HepG2 (cell line): ENCODE data around the gene ENG. TPM values are rescaled to one million over a fixed set of nuclear protein-coding genes. Genes with fewer than 3 reads are reported as not detected.

Source experiments
- AGO2 ChIP-seq: fragments of 200-400 bp; formaldehyde crosslinking; optimal IDR thresholded peaks from 2 replicates; pipeline ENCODE3; 2017; ENCODE audit warnings: mild to moderate bottlenecking, low read depth, low read length, moderate library complexity
- BRD4 ChIP-seq: sonication (generic); formaldehyde crosslinking; IDR thresholded peaks from 2 replicates; pipeline ENCODE4 v1.4.0; 2020; ENCODE audit warnings: missing genetic modification reagents
- GTF2F1 ChIP-seq: fragments of 150-350 bp; IDR thresholded peaks from 2 replicates; pipeline ENCODE4 v1.6.1; 2014; ENCODE audit warnings: low read length
- HNRNPK ChIP-seq: fragments of 200-400 bp; formaldehyde crosslinking; IDR thresholded peaks from 2 replicates; pipeline ENCODE4 v1.6.1; 2018; ENCODE audit warnings: low read length, low read depth, moderate library complexity, mild to moderate bottlenecking; ENCODE audit not compliant: poor library complexity, severe bottlenecking
- MED8 ChIP-seq: sonication (generic); formaldehyde crosslinking; IDR thresholded peaks from 2 replicates; pipeline ENCODE4 v1.8.1; 2023; ENCODE audit warnings: mild to moderate bottlenecking, missing genetic modification reagents; ENCODE audit not compliant: insufficient replicate concordance
- MYC ChIP-seq: sonication (generic); formaldehyde crosslinking; IDR thresholded peaks from 2 replicates; pipeline ENCODE4 v1.9.0; 2021; ENCODE audit warnings: missing genetic modification reagents, borderline replicate concordance
- PHF8 ChIP-seq: sonication (generic); formaldehyde crosslinking; IDR thresholded peaks from 2 replicates; pipeline ENCODE4 v1.5.0; 2020; ENCODE audit warnings: missing genetic modification reagents
- POGZ ChIP-seq: sonication (generic); formaldehyde crosslinking; IDR thresholded peaks from 2 replicates; pipeline ENCODE4 v1.4.0; 2020; ENCODE audit warnings: mild to moderate bottlenecking, missing genetic modification reagents
- SMAD1 ChIP-seq: sonication (generic); formaldehyde crosslinking; IDR thresholded peaks from 2 replicates; pipeline ENCODE4 v1.4.0; 2020; ENCODE audit warnings: missing genetic modification reagents, low read depth, mild to moderate bottlenecking, borderline replicate concordance
- SPEN ChIP-seq: sonication (generic); formaldehyde crosslinking; IDR thresholded peaks from 2 replicates; pipeline ENCODE4 v1.5.1; 2020; ENCODE audit warnings: low read depth, mild to moderate bottlenecking, missing genetic modification reagents
- SUZ12 ChIP-seq: fragments of 150-350 bp; IDR thresholded peaks from 2 replicates; pipeline ENCODE4 v1.6.1; 2014; ENCODE audit warnings: low read depth, low read length
- TBX2 ChIP-seq: sonication (generic); formaldehyde crosslinking; IDR thresholded peaks from 2 replicates; pipeline ENCODE4 v1.5.0; 2020; ENCODE audit warnings: missing genetic modification reagents, mild to moderate bottlenecking, borderline replicate concordance
- ZBTB7B ChIP-seq: sonication (generic); formaldehyde crosslinking; IDR thresholded peaks from 2 replicates; pipeline ENCODE4 v1.4.0; 2020; ENCODE audit warnings: missing genetic modification reagents
- ZMYM4 ChIP-seq: sonication (generic); formaldehyde crosslinking; IDR thresholded peaks from 2 replicates; pipeline ENCODE4 v1.8.1; 2023; ENCODE audit warnings: mild to moderate bottlenecking, missing genetic modification reagents
- ZNF20 ChIP-seq: sonication (generic); formaldehyde crosslinking; IDR thresholded peaks from 2 replicates; pipeline ENCODE4 v1.4.0; 2020; ENCODE audit warnings: mild to moderate bottlenecking, moderate library complexity, missing genetic modification reagents
- ZNF253 ChIP-seq: sonication (generic); formaldehyde crosslinking; IDR thresholded peaks from 2 replicates; pipeline ENCODE4 v1.8.0; 2022; ENCODE audit warnings: mild to moderate bottlenecking, missing genetic modification reagents, borderline replicate concordance
- ZNF619 ChIP-seq: sonication (generic); formaldehyde crosslinking; IDR thresholded peaks from 2 replicates; pipeline ENCODE4 v1.4.0; 2020; ENCODE audit warnings: mild to moderate bottlenecking, missing genetic modification reagents
- ZNF768 ChIP-seq: sonication (generic); formaldehyde crosslinking; IDR thresholded peaks from 2 replicates; pipeline ENCODE4 v1.4.0; 2020; ENCODE audit warnings: missing genetic modification reagents
- ZNF891 ChIP-seq: sonication (generic); formaldehyde crosslinking; IDR thresholded peaks from 2 replicates; pipeline ENCODE4 v1.5.0; 2020; ENCODE audit warnings: mild to moderate bottlenecking, missing genetic modification reagents
- polyA plus RNA-seq, 8 experiments: library from polyadenylated mRNA; depleted of rRNA in 3 of 8; stranded (reverse) in 7 of 8; unstranded in 1 of 8; fragments of >200 nt; fragmentation: Illumina TruSeq in 4 of 8; extraction: Trizol in 4 of 8; gene quantifications; 2 replicates each; pipeline versions ENCODE4 v1.2.1 to v1.2.3, GENCODE V29; 2011 to 2016; ENCODE audit warnings: low read depth in 4 of 8, missing spikeins in 1 of 8, mixed read lengths in 1 of 8; ENCODE audit not compliant: insufficient read depth in 1 of 8
- total RNA-seq, 5 experiments: library from RNA; depleted of rRNA; stranded (reverse); fragments of >200 nt; fragmentation: Illumina TruSeq; extraction: Trizol; gene quantifications; 2 replicates each; pipeline ENCODE4 v1.2.3, GENCODE V29; 2016; ENCODE audit warnings: low read depth in 1 of 5
- TF ChIP-seq, protein P1 (sequence below): sonication (generic); formaldehyde crosslinking; IDR thresholded peaks from 2 replicates; pipeline ENCODE4 v1.8.0; 2023; ENCODE audit warnings: mild to moderate bottlenecking, missing genetic modification reagents
- TF ChIP-seq, protein P2 (sequence below): sonication (generic); formaldehyde crosslinking; IDR thresholded peaks from 2 replicates; pipeline ENCODE4 v1.8.1; 2023; ENCODE audit warnings: mild to moderate bottlenecking, moderate library complexity, missing genetic modification reagents
- TF ChIP-seq, protein P3 (sequence below): sonication (generic); formaldehyde crosslinking; conservative IDR thresholded peaks from 2 replicates; pipeline ENCODE4 v1.8.0; 2022; ENCODE audit warnings: mild to moderate bottlenecking, moderate library complexity, missing genetic modification reagents
- TF ChIP-seq, protein P4 (sequence below): sonication (generic); formaldehyde crosslinking; IDR thresholded peaks from 2 replicates; pipeline ENCODE4 v1.4.0; 2020; ENCODE audit warnings: missing genetic modification reagents
- TF ChIP-seq, protein P5 (sequence below): IDR thresholded peaks from 2 replicates; pipeline ENCODE4 v1.6.1; 2012; ENCODE audit warnings: inconsistent platforms
- TF ChIP-seq, protein P6 (sequence below): sonication (generic); formaldehyde crosslinking; IDR thresholded peaks from 2 replicates; pipeline ENCODE4 v1.4.0; 2020; ENCODE audit warnings: missing genetic modification reagents, low read depth, mild to moderate bottlenecking, borderline replicate concordance

The ENG gene
- total and polyA plus RNA-seq, 2 of the 13 experiments (the other 11 are each of a cell fraction or from before 2014, with no cell fraction given): 0.02 to 1.1 TPM

DNA sequence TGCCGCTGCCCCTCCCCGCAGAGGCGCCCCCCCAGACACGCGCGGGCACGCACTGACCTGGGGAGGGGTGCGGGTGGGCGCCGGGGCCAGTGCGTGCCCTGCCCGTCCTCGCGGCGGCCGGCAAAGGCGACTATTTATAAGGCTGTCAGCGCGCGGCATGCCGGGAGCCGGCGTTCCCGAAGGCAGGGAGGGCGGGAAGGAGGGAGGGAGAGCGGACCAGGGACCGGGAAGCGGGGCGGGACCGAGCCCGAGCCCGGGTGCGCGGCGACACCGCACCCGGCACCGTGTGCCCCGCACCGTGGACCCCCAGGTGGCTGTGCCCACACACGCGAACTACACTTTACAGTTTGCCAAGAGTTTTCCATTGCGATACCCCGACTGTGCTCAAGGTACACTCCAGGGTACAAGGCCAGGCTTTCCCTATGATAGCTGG lies 23.1 kb upstream of the ENG start, which contains the start of gene AK1 (continued):
- TF ChIP-seq GTF2F1 (no peak), MED8 (CRISPR knock-in tag) (no peak), ZNF619 (CRISPR knock-in tag) (no peak), AGO2 (peak; percentile 83), HNRNPK (peak; percentile 64), ZNF253 (0 out of 2 replicates have a peak, but pooled peaks have one; percentile 70), ZBTB7B (CRISPR knock-in tag) (peak; percentile 24; the same call in 1 of the 2 replicates), ZMYM4 (peak; percentile 37; the same call in 1 of the 2 replicates), ZNF20 (CRISPR knock-in tag) (no peak), POGZ (CRISPR knock-in tag) (peak; percentile 49; the same call in 1 of the 2 replicates), ZNF891 (CRISPR knock-in tag) (0 out of 2 replicates have a peak, but pooled peaks have one; percentile 35), TBX2 (CRISPR knock-in tag) (0 out of 2 replicates have a peak, but pooled peaks have one; percentile 2), SPEN (CRISPR knock-in tag) (peak; percentile 61; the same call in 1 of the 2 replicates), MYC (CRISPR knock-in tag) (no peak), BRD4 (CRISPR knock-in tag) (no peak), SUZ12 (peak; percentile 23; the same call in 1 of the 2 replicates), PHF8 (peak; percentile 55), SMAD1 (CRISPR knock-in tag) (0 out of 2 replicates have a peak, but pooled peaks have one; percentile 25), ZNF768 (CRISPR knock-in tag) (no peak)
- TF ChIP-seq, protein P1, sequence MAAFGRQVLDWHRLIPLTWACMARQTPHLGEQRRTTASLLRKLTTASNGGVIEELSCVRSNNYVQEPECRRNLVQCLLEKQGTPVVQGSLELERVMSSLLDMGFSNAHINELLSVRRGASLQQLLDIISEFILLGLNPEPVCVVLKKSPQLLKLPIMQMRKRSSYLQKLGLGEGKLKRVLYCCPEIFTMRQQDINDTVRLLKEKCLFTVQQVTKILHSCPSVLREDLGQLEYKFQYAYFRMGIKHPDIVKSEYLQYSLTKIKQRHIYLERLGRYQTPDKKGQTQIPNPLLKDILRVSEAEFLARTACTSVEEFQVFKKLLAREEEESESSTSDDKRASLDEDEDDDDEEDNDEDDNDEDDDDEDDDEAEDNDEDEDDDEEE (CRISPR knock-in tag): no peak
- TF ChIP-seq, protein P2, sequence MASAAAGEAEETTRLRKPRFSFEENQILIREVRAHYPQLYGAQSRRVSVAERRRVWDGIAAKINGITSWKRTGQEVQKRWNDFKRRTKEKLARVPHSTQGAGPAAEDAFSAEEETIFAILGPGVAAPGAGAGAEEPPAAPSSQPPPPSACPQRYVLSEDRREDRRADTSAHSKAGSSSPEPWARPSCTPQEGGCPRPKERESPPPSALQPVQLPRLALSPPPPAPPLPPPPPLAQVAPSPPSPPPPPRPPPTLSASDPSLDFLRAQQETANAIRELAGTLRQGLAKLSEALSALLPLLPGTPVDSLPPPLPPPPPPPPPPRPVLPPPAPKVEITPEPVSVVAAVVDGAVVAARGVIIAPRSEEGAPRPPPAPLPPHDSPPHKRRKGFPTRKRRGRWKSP: peak; percentile 54; the same call in 1 of the 2 replicates
- TF ChIP-seq, protein P3, sequence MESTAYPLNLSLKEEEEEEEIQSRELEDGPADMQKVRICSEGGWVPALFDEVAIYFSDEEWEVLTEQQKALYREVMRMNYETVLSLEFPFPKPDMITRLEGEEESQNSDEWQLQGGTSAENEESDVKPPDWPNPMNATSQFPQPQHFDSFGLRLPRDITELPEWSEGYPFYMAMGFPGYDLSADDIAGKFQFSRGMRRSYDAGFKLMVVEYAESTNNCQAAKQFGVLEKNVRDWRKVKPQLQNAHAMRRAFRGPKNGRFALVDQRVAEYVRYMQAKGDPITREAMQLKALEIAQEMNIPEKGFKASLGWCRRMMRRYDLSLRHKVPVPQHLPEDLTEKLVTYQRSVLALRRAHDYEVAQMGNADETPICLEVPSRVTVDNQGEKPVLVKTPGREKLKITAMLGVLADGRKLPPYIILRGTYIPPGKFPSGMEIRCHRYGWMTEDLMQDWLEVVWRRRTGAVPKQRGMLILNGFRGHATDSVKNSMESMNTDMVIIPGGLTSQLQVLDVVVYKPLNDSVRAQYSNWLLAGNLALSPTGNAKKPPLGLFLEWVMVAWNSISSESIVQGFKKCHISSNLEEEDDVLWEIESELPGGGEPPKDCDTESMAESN (CRISPR knock-in tag): 0 out of 2 replicates have a peak, but pooled peaks have one; percentile 45
- TF ChIP-seq, protein P4, sequence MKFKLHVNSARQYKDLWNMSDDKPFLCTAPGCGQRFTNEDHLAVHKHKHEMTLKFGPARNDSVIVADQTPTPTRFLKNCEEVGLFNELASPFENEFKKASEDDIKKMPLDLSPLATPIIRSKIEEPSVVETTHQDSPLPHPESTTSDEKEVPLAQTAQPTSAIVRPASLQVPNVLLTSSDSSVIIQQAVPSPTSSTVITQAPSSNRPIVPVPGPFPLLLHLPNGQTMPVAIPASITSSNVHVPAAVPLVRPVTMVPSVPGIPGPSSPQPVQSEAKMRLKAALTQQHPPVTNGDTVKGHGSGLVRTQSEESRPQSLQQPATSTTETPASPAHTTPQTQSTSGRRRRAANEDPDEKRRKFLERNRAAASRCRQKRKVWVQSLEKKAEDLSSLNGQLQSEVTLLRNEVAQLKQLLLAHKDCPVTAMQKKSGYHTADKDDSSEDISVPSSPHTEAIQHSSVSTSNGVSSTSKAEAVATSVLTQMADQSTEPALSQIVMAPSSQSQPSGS (CRISPR knock-in tag): no peak
- TF ChIP-seq, protein P5, sequence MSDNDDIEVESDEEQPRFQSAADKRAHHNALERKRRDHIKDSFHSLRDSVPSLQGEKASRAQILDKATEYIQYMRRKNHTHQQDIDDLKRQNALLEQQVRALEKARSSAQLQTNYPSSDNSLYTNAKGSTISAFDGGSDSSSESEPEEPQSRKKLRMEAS: peak; percentile 62
- TF ChIP-seq, protein P6, sequence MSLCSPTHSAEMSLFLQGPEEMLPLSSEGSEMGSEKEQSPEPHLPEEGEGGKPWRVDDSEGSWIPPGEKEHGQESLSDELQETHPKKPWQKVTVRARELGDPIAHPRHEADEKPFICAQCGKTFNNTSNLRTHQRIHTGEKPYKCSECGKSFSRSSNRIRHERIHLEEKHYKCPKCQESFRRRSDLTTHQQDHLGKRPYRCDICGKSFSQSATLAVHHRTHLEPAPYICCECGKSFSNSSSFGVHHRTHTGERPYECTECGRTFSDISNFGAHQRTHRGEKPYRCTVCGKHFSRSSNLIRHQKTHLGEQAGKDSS (CRISPR knock-in tag): peak; percentile 35; the same call in 1 of the 2 replicates
